Duodenal mucosa (tissue), 2 donors: ENCODE results near the gene ZSWIM8.
"Not testable (repeated sequence)": the region's sequence is repeated elsewhere in the genome, so short reads cannot be mapped to it uniquely, and the experiment has no call there.

ENCODE experiments used
- H3K27ac ChIP-seq: one replicate; pipeline ENCODE4 v1.7.0; 2013; ENCODE audit warnings: low read depth, low read length
- H3K27me3 ChIP-seq, 2 donors: one replicate each; pipeline ENCODE4 v1.7.0; 2013; ENCODE audit warnings: low read length in 2 of 2, control low read depth in 1 of 2; ENCODE audit not compliant: insufficient read depth in 2 of 2, control insufficient read depth in 1 of 2
- H3K36me3 ChIP-seq, 2 donors: one replicate each; pipeline ENCODE4 v1.7.0; 2013; ENCODE audit warnings: low read length in 2 of 2, control low read depth in 1 of 2; ENCODE audit not compliant: insufficient read depth in 2 of 2, control insufficient read depth in 1 of 2
- H3K4me1 ChIP-seq, 2 donors: one replicate each; pipeline ENCODE4 v1.7.0; 2013; ENCODE audit warnings: low read length in 2 of 2, control low read depth in 1 of 2; ENCODE audit not compliant: insufficient read depth in 2 of 2, control insufficient read depth in 1 of 2
- H3K4me3 ChIP-seq, 2 donors: one replicate each; pipeline ENCODE4 v1.7.0; 2013; ENCODE audit warnings: low read length in 2 of 2, low read depth in 1 of 2
- H3K9ac ChIP-seq, 2 donors: one replicate each; pipeline ENCODE4 v1.7.0; 2013; ENCODE audit warnings: low read length in 2 of 2, low read depth in 1 of 2
- H3K9me3 ChIP-seq, 2 donors: one replicate each; pipeline ENCODE4 v1.7.0; 2013; ENCODE audit warnings: low read length in 2 of 2, control low read depth in 1 of 2; ENCODE audit not compliant: control insufficient read depth in 1 of 2

Gene ZSWIM8

DNA sequence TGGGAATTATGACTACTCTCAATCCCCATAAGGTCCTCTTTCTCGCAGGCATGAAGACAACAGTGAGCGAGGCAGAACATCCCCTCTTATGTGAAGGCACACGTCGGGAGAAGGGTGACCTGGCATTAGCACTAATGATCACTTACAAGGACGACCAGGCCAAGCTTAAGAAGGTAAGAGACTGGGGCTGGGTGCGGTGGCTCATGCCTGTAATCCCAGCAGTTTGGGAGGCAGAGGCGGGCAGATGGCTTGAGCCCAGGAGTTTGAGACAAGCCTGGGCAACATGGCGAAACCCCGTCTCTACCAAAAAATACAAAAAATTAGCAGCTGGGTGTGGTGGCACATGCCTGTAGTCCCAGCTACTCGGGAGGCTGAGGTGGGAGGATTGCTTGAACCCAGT, 10.1 kb downstream of the ZSWIM8 start:
- not testable (repeated sequence) for H3K4me3 ChIP-seq, H3K27me3 ChIP-seq, H3K27ac ChIP-seq, H3K9me3 ChIP-seq, H3K4me1 ChIP-seq, H3K9ac ChIP-seq
- H3K36me3 ChIP-seq, result peaks cover 66 to 96% of the 10 kb centered on the region in 2 donors

- H3K9me3 ChIP-seq, H3K27me3 ChIP-seq, H3K4me3 ChIP-seq, H3K9ac ChIP-seq, H3K27ac ChIP-seq, H3K4me1 ChIP-seq: not testable (repeated sequence)
- H3K36me3 ChIP-seq, result peaks cover 69 to 95% of the 10 kb centered on the region in 2 donors
Measured at GRCh38 chr10:73796035-73796434, 10.6 kb downstream of the ZSWIM8 start.

- H3K4me1 ChIP-seq, result no peaks in the 10 kb centered on the region
- no peaks in the 10 kb centered on the region for H3K27me3 ChIP-seq
- H3K4me3 ChIP-seq, result no peak overlapping the region
- H3K9me3 ChIP-seq, result no peaks in the 10 kb centered on the region
- H3K36me3 ChIP-seq, result peaks cover 68 to 95% of the 10 kb centered on the region in 2 donors
- no peak overlapping the region for H3K27ac ChIP-seq
- H3K9ac ChIP-seq, result no peak overlapping the region
Measured at GRCh38 chr10:73796766-73797165, 11.4 kb downstream of the ZSWIM8 start.

- Histone ChIP-seq H3K4me1 (no peaks in the 10 kb centered on the region), H3K27ac (no peak overlapping the region), H3K36me3 (peaks cover 70 to 95% of the 10 kb centered on the region in 2 donors), H3K9me3 (no peaks in the 10 kb centered on the region), H3K9ac (no peak overlapping the region), H3K4me3 (no peak overlapping the region), H3K27me3 (no peaks in the 10 kb centered on the region)
Measured at GRCh38 chr10:73797324-73798025, 12.1 kb downstream of the ZSWIM8 start.

DNA sequence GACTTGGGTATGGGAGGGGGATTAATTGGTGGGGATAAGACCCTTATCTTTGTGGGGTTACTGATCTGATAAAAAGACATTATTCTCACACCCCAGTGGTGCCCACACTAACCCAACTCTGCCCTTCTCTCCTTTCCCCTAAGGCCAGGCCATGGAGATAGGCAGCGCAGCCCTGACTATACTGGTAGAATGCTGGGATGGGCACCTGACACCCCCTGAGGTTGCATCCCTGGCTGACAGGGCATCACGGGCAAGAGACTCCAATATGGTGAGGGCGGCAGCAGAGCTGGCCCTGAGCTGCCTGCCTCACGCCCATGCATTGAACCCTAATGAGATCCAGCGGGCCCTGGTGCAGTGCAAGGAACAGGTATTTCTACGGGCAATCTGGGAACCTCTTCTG, 12.7 kb downstream of the ZSWIM8 start:
- H3K27me3 ChIP-seq, result no peaks in the 10 kb centered on the region
- no peak overlapping the region for H3K4me3 ChIP-seq
- H3K27ac ChIP-seq, result no peak overlapping the region
- no peaks in the 10 kb centered on the region for H3K4me1 ChIP-seq
- no peak overlapping the region for H3K9ac ChIP-seq
- no peaks in the 10 kb centered on the region for H3K9me3 ChIP-seq
- peaks cover 71 to 95% of the 10 kb centered on the region in 2 donors for H3K36me3 ChIP-seq

- no peak overlapping the region for H3K4me3 ChIP-seq
- H3K9me3 ChIP-seq, result no peaks in the 10 kb centered on the region
- H3K4me1 ChIP-seq, result no peaks in the 10 kb centered on the region
- H3K27me3 ChIP-seq, result no peaks in the 10 kb centered on the region
- H3K9ac ChIP-seq, result no peak overlapping the region
- peaks cover 72 to 95% of the 10 kb centered on the region in 2 donors for H3K36me3 ChIP-seq
- no peak overlapping the region for H3K27ac ChIP-seq
Measured at GRCh38 chr10:73798927-73799560, 13.6 kb downstream of the ZSWIM8 start.

DNA sequence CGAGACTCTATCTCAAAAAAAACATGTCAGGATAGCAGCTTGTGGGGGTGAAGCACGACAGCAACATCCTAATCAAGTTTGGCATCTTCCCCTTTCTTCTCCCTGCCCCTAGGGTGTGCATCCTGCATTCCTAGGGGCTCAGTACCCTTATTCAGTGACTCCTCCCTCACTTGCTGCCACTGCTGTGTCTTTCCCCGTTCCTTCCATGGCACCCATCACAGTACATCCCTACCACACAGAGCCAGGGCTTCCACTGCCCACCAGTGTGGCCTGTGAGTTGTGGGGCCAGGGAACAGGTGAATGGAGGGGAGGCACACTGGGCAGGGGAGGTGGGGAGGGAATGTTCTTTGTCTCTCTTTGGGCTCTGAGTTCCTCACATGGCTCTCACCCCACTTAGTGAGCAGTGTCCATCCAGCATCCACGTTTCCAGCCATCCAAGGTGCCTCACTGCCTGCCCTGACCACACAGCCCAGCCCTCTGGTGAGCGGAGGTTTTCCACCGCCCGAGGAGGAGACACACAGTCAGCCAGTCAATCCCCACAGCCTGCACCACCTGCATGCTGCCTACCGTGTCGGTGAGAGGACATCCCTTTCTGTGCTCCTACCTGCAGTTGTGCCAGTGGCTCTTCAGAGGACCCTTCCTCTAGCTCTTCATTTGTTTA, 14.6 kb downstream of the ZSWIM8 start:
- Histone ChIP-seq H3K4me1 (no peaks in the 10 kb centered on the region), H3K9ac (no peak overlapping the region), H3K27ac (no peak overlapping the region), H3K27me3 (no peaks in the 10 kb centered on the region), H3K9me3 (no peaks in the 10 kb centered on the region), H3K36me3 (peaks cover 65 to 95% of the 10 kb centered on the region in 2 donors), H3K4me3 (no peak overlapping the region)

DNA sequence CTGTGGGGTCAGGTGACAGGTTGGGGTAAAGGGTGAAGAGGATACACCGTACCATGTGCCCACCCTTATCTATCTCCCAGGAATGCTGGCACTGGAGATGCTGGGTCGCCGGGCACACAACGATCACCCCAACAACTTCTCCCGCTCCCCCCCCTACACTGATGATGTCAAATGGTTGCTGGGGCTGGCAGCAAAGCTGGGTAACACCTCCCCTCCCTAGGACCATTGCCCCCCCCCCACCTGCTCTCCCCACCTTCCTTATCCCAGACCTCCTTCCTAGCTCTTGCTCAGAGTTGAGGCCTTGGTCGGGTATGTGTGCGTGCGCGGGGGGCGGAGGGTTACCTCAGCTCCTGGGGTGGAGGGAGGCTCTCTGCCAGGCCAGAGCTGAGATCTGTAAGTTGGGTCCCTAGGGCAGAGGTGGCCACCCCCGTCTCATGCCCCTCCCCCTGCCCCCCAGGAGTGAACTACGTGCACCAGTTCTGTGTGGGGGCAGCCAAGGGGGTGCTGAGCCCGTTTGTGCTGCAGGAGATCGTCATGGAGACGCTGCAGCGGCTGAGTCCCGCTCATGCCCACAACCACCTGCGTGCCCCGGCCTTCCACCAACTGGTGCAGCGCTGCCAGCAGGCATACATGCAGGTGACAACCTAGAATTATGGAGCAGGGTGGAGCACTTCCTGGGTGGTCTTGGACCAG, 15.3 kb downstream of the ZSWIM8 start:
- H3K36me3 ChIP-seq, result peaks cover 63 to 94% of the 10 kb centered on the region in 2 donors
- H3K27me3 ChIP-seq, result no peaks in the 10 kb centered on the region
- H3K27ac ChIP-seq, result no peak overlapping the region
- H3K9ac ChIP-seq, result no peak overlapping the region
- no peak overlapping the region for H3K4me3 ChIP-seq
- no peaks in the 10 kb centered on the region for H3K4me1 ChIP-seq
- H3K9me3 ChIP-seq, result no peaks in the 10 kb centered on the region

- no peaks in the 10 kb centered on the region for H3K4me1 ChIP-seq
- peaks cover 68 to 98% of the 10 kb centered on the region in 2 donors for H3K36me3 ChIP-seq
- no peak overlapping the region for H3K27ac ChIP-seq
- H3K9me3 ChIP-seq, result no peaks in the 10 kb centered on the region
- H3K4me3 ChIP-seq, result no peak overlapping the region
- H3K27me3 ChIP-seq, result no peaks in the 10 kb centered on the region
- H3K9ac ChIP-seq, result no peak overlapping the region
Measured at GRCh38 chr10:73801253-73801590, 15.8 kb downstream of the ZSWIM8 start.
